HG03097 (cell line): ENCODE data around the gene TRIM33.
"Not testable (repeated sequence)": the region's sequence is repeated elsewhere in the genome, so short reads cannot be mapped to it uniquely, and the experiment has no call there.

Experiments
- ATAC-seq: cut with Tn5 transposase; IDR thresholded peaks from one replicate; pipeline ENCODE4 v1.9.1; 2021; ENCODE audit not compliant: unreplicated experiment, low FRiP score

The TRIM33 gene

GRCh38 chr1:114468710-114469468, 42.1 kb downstream of the TRIM33 start:
- ATAC-seq = no peak

- ATAC-seq = no peak
Observed at GRCh38 chr1:114468047-114468446, 43.0 kb downstream of the TRIM33 start.

- no peak for ATAC-seq
Observed at GRCh38 chr1:114467491-114467890, 43.5 kb downstream of the TRIM33 start.

GRCh38 chr1:114466334-114467014, 44.5 kb downstream of the TRIM33 start:
- ATAC-seq = no peak

GRCh38 chr1:114462963-114463362, 48.0 kb downstream of the TRIM33 start:
- no peak for ATAC-seq

- ATAC-seq = no peak
Observed at GRCh38 chr1:114462341-114462740, 48.7 kb downstream of the TRIM33 start.

- ATAC-seq = no peak
Observed at GRCh38 chr1:114458237-114458777, 52.7 kb downstream of the TRIM33 start.

- ATAC-seq = no peak
Observed at GRCh38 chr1:114457675-114458236, 53.2 kb downstream of the TRIM33 start.

GRCh38 chr1:114456586-114456985, 54.4 kb downstream of the TRIM33 start:
- no peak for ATAC-seq

- ATAC-seq = no peak
Observed at GRCh38 chr1:114455102-114455785, 55.8 kb downstream of the TRIM33 start.

GRCh38 chr1:114454539-114454938, 56.5 kb downstream of the TRIM33 start:
- ATAC-seq = no peak

- no peak for ATAC-seq
Observed at GRCh38 chr1:114453361-114453784, 57.6 kb downstream of the TRIM33 start.

- no peak for ATAC-seq
Observed at GRCh38 chr1:114448370-114449036, 62.5 kb downstream of the TRIM33 start.

GRCh38 chr1:114446198-114446597, 64.8 kb downstream of the TRIM33 start:
- no peak for ATAC-seq

GRCh38 chr1:114443226-114443625, 67.8 kb downstream of the TRIM33 start:
- not testable (repeated sequence) for ATAC-seq

- ATAC-seq = no peak
Observed at GRCh38 chr1:114441332-114441731, 69.7 kb downstream of the TRIM33 start.

- ATAC-seq = no peak
Observed at GRCh38 chr1:114439369-114439768, 71.6 kb downstream of the TRIM33 start.

- ATAC-seq = no peak
Observed at GRCh38 chr1:114437812-114438211, 73.2 kb downstream of the TRIM33 start.

GRCh38 chr1:114436799-114437198, 74.2 kb downstream of the TRIM33 start:
- ATAC-seq = no peak

- no peak for ATAC-seq
Observed at GRCh38 chr1:114435088-114435715, 75.8 kb downstream of the TRIM33 start.
